A172 (cell line): ENCODE measurements around the gene FMN1. TPM values are rescaled to one million over a fixed set of nuclear protein-coding genes. Genes with fewer than 3 reads are reported as not detected.
"Not testable (repeated sequence)": the region's sequence is repeated elsewhere in the genome, so short reads cannot be mapped to it uniquely, and the experiment has no call there.

Source experiments
- DNase-seq: peaks from one replicate; pipeline ENCODE4 v3.0.0-alpha.2; 2015; ENCODE audit warnings: low spot score
- total RNA-seq: library from RNA; depleted of rRNA; stranded (reverse); fragments of >200 nt; shearing (Covaris generic); gene quantifications from 2 replicates; pipeline ENCODE4 v1.2.3, GENCODE V29; 2014

Gene FMN1
- total RNA-seq, 1 experiment from 2014 or later, result 0.95 TPM

DNA sequence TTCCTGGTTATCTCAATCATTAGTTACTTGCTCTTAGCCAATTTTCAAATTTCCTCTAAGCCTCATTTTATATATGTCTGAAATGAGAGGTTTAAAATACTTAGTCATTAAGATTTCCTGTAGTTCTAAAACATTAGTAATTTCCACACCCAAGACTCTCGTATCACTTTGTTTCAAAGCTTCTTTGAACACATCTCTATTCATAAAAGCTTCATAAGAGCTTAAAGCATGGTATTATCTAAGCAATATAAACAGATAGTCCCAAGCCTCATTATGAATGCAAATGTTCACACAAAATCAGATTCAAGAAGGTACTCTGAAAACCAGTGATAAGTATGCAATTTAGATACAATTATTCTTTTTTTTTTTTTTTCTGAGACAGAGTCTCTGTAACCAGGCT is 217.0 kb downstream of the FMN1 start:
- DNase-seq, result no peak

GRCh38 chr15:32974691-32975090 is 219.8 kb downstream of the FMN1 start:
- DNase-seq, result no peak

GRCh38 chr15:32972686-32973085 is 221.8 kb downstream of the FMN1 start:
- no peak for DNase-seq

- DNase-seq, result no peak
Observed at GRCh38 chr15:32970847-32971246, 223.7 kb downstream of the FMN1 start.

GRCh38 chr15:32967521-32967920 is 227.0 kb downstream of the FMN1 start:
- no peak for DNase-seq

- no peak for DNase-seq
Observed at GRCh38 chr15:32966512-32966911, 228.0 kb downstream of the FMN1 start.

DNA sequence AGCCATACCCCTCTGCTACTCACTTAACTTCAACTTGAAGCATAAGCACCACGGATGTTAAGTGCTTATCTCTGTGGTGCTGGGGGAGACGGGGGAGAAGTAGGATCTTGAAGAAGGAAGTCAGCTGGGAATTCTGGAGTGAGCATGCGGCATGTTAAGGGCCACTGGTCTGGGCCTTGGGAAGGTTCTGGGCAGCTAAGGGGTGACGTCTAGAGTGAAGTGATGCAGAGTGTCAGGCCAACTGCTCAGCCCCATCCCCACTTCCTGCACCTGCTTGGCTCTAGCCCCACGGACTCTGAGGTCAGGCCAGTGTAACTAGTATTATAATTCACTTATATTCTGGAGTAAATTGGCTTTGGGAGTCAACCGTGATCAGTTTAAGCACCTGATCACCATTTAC is 228.6 kb downstream of the FMN1 start:
- DNase-seq, result no peak

DNA sequence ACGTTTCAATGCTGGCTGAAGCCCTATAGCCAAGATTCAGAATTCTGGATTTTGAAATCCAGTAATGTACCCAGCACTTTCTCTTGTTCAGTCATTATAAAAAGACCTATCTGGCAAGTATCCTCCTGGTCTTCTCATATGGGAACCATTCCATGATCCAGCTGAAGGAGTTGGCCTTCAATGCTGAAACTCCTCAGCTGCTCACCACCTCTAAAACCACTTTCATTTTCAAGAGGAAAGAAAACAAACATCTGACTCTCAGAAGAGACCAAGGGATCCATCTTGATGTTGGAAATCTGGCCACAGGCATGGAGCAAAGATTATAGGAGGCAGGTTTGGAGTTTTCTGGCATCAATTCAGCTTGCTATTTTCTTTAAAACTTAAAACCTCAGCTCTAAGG is 235.4 kb downstream of the FMN1 start:
- no peak for DNase-seq

GRCh38 chr15:32957219-32957618 is 237.3 kb downstream of the FMN1 start:
- DNase-seq, result no peak

DNA sequence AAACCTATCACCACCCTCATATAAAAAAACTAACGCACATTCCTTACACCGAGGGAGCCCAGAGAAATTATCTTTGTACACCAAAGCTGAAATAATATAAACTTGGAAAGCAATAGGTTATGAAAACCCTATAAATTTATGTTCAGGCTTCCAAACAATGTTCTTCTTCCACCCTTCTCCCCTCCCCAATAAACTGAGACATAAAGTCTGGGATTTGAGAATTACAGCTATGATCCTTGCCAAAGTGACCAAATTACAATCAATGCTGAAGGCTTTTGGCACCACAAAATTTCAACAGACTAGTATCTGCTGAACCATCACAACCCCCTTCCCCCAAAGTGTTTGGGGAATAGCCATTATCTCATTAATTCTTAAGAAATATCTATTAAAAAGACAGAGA is 237.8 kb downstream of the FMN1 start:
- DNase-seq, result no peak

DNA sequence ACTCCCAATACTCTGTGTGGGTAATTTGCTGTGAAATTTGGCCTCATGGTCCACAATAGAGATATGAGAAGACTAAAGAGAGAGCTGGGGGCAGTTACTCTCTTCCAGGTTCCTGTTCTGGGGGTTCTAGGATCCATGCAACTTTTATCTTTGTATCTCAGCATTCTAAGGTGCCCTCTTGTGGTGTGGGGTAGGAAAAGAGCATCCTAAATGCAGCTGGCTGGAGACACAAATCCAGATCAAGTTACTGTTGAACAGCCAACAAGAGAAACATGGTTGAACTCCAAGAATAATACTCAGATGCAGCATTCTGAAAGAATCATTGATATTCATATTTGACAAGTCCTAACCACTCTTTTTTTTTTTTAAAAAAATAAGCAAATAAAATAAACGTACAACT is 238.5 kb downstream of the FMN1 start:
- DNase-seq, result peak; percentile 25

DNA sequence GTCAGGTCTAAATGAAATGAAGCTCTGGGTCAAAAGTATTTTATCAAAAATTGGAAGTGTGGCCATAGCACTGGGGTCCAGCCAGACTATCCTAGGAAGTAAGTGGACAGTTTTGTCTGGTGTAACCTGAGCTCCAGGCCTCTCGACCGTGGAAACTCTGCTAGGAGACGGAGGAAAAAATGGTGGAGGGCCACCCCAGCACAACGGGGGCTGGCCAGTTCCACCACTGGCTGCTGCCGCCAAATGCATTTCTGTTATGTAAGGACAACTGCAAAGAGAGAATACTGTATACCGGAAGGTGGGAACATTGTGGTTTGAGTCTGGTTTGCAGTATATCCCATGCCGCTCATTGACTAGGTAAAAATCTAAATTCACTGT is 241.0 kb downstream of the FMN1 start:
- DNase-seq, result no peak

DNA sequence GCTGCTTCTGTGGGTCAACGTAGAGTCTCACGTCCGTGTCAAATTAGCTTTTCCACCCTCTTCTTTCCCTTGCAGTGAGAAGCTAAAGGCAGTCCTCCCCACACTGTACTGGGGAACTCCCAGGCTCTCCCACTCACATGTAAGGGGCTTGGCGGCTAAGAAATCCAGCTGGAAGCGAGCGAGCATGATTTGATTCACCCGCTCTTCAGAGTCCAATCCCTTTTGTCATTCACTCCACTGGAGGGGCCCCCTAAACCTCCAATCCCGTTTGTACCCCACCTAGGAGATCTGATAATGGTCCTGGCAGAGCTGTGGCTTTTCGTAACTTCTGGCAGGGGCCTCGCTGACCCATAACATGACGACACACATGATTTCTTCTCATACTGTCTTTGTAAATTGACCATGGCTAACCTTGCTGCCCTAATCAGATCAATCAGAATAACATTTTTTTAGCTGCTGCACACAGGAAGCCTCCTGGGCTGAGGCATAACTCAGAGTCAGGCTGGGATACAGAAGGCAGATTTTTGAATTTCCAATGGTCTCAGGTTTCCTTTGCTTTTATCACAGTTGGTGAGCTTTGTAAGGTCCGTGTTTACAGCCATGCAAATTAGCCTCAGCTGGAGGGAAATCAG is 241.5 kb downstream of the FMN1 start:
- no peak for DNase-seq

- no peak for DNase-seq
Observed at GRCh38 chr15:32951736-32952464, 242.6 kb downstream of the FMN1 start.

DNA sequence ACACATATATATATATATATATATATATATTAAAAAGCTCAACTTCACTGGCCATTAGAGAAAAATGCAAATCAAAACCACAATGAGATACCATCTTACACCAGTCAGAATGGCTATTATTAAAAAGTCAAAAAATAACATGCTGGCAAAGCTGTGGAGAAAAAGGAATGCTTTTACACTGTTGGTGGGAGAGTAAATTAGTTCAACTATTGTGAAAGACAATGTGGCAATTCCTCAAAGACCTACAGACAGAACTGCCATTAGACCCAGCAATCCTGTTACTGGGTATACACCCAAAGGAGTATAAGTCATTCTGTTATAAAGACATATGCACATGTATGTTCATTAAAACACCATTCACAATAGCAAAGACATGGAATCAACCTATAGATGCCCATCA is 244.5 kb downstream of the FMN1 start:
- not testable (repeated sequence) for DNase-seq

DNA sequence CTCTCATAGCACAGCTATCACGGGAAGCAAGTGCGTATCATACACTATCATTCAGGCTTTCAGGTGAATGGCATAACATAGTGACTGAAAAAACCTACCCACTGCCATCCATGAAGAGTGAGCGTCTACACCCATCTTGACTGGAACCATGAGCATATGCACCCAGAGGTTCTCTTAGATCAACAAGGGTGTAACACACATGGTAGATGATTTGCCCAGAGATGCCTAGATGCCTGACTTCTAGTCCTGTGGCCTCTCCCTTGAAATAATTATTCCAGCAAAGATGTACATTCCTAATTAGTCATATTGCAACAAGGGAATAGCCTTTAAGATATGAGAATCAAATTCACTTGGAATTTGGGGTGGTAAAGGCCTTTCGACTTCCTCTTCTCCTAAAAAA is 248.3 kb downstream of the FMN1 start:
- no peak for DNase-seq

GRCh38 chr15:32944431-32944830 is 250.1 kb downstream of the FMN1 start:
- no peak for DNase-seq

- DNase-seq, result no peak
Observed at GRCh38 chr15:32943711-32944110, 250.8 kb downstream of the FMN1 start.

GRCh38 chr15:32942401-32942841 is 252.1 kb downstream of the FMN1 start:
- no peak for DNase-seq

- no peak for DNase-seq
Observed at GRCh38 chr15:32941823-32942222, 252.7 kb downstream of the FMN1 start.

DNA sequence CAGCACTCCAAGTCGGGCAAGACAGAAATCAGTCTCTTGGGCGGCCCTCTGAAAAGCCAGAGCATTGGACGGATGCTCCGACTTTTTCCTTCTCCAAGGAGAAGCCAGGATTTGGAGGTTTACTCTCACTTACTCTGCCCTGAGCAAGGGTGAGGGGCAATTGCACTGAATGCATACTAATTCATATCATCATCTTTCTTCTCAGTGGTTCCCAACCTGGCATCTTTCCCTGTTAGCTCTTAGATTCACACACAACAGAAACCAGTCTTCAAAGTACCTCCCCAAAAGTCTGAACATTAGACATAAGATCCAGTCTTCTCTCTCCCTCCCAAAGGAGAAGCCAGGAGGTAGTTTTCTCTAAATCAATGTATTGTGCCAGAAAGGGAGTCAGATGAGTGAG is 257.5 kb downstream of the FMN1 start:
- DNase-seq, result no peak

DNA sequence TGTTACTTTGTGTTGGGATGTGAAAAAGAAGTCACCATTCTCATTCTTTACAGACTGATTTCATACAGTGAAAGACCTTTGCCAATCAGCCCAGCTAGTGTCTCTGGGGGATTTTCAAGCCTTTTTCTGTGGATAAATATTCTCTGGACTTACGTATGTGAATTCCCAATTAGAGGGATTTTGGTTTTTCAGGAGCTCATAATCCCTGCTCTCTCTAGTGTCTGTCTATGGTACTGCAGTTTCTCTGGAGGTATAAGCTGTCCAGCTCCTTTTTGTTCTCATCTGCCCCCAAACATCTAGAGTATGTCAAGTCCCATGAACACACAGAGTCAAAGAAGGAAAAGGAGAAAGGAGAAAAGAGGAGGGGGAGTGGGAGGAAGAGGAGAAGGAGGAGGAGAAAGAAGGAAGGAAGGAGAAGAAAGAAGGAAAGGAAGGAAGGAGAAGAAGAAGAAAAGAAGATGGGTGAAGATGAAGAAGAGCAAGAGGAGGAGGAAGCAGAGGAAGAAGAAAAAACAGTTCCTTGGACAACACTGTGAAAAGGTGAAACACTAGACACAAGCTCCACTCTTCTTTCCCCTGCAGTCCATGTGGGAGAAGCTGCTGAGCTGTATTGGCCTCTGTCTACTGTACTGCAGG is 258.1 kb downstream of the FMN1 start:
- DNase-seq, result peak; percentile 34

DNA sequence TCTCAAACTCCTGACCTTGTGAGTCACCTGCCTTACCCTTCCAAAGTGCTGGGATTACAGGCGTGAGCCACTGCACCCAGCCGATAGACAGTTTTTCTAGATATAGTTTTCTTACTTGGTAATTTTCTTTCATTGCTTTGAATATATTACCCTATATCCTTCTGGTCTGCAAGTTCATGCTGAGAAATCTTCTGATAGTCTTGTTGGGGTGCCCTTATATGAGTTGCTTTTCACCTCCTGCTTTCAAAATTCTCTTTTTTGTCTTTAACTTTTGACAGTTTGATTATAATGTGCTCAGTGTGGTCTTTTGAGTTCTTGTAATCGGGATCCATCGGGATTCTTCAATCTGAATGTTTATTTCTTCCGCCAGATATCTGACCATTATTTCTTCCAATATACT is 259.4 kb downstream of the FMN1 start:
- DNase-seq, result no peak
